Measurements from ENCODE around the gene AFG3L2. TPM values are rescaled to one million over a fixed set of nuclear protein-coding genes. Genes with fewer than 3 reads are reported as not detected.
A peak's percentile ranks its signal among the peaks of the same experiment; 100 is the strongest.

Gene AFG3L2
- total and polyA plus RNA-seq, 8 donors, result 21.7 to 144 (median 44.0) TPM

GRCh38 chr18:12423393-12423792 is 46.4 kb upstream of the AFG3L2 start:
- H3K27me3 ChIP-seq, result no peaks in the 10 kb centered on the region
- WGBS, 5 donors, result 83 to 93% (median 91%) methylated on average over 5 to 10 of the region's 10 CpGs

GRCh38 chr18:12422936-12423335 is 45.9 kb upstream of the AFG3L2 start:
- no peak for DNase-seq
- WGBS, 5 donors, result 77 to 83% (median 80%) methylated on average over 9 of the region's 9 CpGs
- Histone ChIP-seq H3K27me3 (no peaks in the 10 kb centered on the region), H3K36me3 (peaks cover 0 to 15% (median 7%) of the 10 kb centered on the region in 4 donors), H3K4me3 (no peak overlapping the region), H3K9me3 (no peaks in the 10 kb centered on the region), H3K27ac (no peak overlapping the region), H3K4me1 (peaks cover 5 to 20% (median 17%) of the 10 kb centered on the region in 4 donors)
- TF ChIP-seq EP300 (IDR thresholded peaks at IDR 0.05) (no peak), CTCF (IDR thresholded peaks at IDR 0.05) (no peak), POLR2A (IDR thresholded peaks at IDR 0.05) (no peak)
- intact Hi-C loops (cut with DNase I; ENCODE audit: low total_unique reads), result no loop called here

More at GRCh38 chr18:12423393-12423792, 46.4 kb upstream of the AFG3L2 start:
- TF ChIP-seq POLR2A (IDR thresholded peaks at IDR 0.05) (no peak), POLR2AphosphoS5 (IDR thresholded peaks at IDR 0.05) (no peak), CTCF (IDR thresholded peaks at IDR 0.05) (no peak), EP300 (IDR thresholded peaks at IDR 0.05) (no peak)
- Histone ChIP-seq H3K27ac (no peak overlapping the region), H3K36me3 (peaks cover 0 to 20% (median 9%) of the 10 kb centered on the region in 4 donors), H3K4me3 (no peak overlapping the region), H3K4me1 (peaks cover 5 to 20% (median 17%) of the 10 kb centered on the region in 4 donors), H3K9me3 (no peaks in the 10 kb centered on the region)
- DNase-seq, result no peak
- intact Hi-C loops (cut with DNase I; ENCODE audit: low total_unique reads), result no loop called here

- intact Hi-C loops (cut with DNase I; ENCODE audit: low total_unique reads), result no loop called here
- TF ChIP-seq EP300 (IDR thresholded peaks at IDR 0.05) (no peak), CTCF (IDR thresholded peaks at IDR 0.05) (no peak), POLR2A (IDR thresholded peaks at IDR 0.05) (no peak), POLR2AphosphoS5 (IDR thresholded peaks at IDR 0.05) (no peak)
- Histone ChIP-seq H3K4me1 (peaks cover 5 to 20% (median 17%) of the 10 kb centered on the region in 4 donors), H3K4me3 (no peak overlapping the region), H3K27me3 (no peaks in the 10 kb centered on the region), H3K36me3 (peaks cover 0 to 3% (median under 1%) of the 10 kb centered on the region in 4 donors), H3K9me3 (no peaks in the 10 kb centered on the region), H3K27ac (no peak overlapping the region)
- DNase-seq, result no peak
- WGBS, 5 donors, result 79 to 91% (median 85%) methylated on average over 5 of the region's 5 CpGs
Observed at GRCh38 chr18:12421732-12422131, 44.7 kb upstream of the AFG3L2 start.

- H3K9me3 ChIP-seq, result no peaks in the 10 kb centered on the region
- TF ChIP-seq POLR2A (IDR thresholded peaks at IDR 0.05), result no peak
- no peak for TF ChIP-seq POLR2AphosphoS5 (IDR thresholded peaks at IDR 0.05)
- no peak for TF ChIP-seq CTCF (IDR thresholded peaks at IDR 0.05)
- TF ChIP-seq EP300 (IDR thresholded peaks at IDR 0.05), result no peak
- DNase-seq, result peak in 1 of 2 donors; percentile 72
- 37 to 61% (median 50%) methylated on average over 19 to 27 of the region's 27 CpGs for WGBS, 5 donors
- intact Hi-C loops (cut with DNase I; ENCODE audit: low total_unique reads), result no loop called here
- H3K36me3 ChIP-seq, result no peaks in the 10 kb centered on the region
- peaks cover 7 to 23% (median 18%) of the 10 kb centered on the region in 4 donors for H3K4me1 ChIP-seq
- H3K27me3 ChIP-seq, result no peaks in the 10 kb centered on the region
- peak overlapping the region; percentile 58 to 73 (median 62) for H3K4me3 ChIP-seq
- peak overlapping the region in 1 of 5 donors; percentile 60 for H3K27ac ChIP-seq
Observed at GRCh38 chr18:12420821-12421421, 43.9 kb upstream of the AFG3L2 start.
